Astrocyte of the cerebellum (primary cell): ENCODE data around the gene FGF1.

Experiments
- DNase-seq: peaks from one replicate; pipeline ENCODE4 v3.0.0-alpha.2; 2011; ENCODE audit warnings: low read depth
- H3K4me3 ChIP-seq: 2 replicates; pipeline ENCODE4 v1.5.1; 2011; ENCODE audit warnings: mild to moderate bottlenecking, low read depth, low read length, moderate library complexity
- in situ Hi-C: cut with HindIII; loops from 2 replicates; pipeline ENCODE4 v1.10.0; 2017; ENCODE audit warnings: low sequenced_read_pairs
- TF ChIP-seq, protein P1 (sequence below): IDR thresholded peaks from 2 replicates; pipeline ENCODE4 v1.5.1; 2012; ENCODE audit warnings: low read length, low read depth, moderate library complexity, mild to moderate bottlenecking; ENCODE audit errors: missing control alignments

The FGF1 gene

GRCh38 chr5:142608081-142608480 lies 77.8 kb downstream of the FGF1 start:
- H3K4me3 ChIP-seq, result no peak overlapping the region
- in situ Hi-C loops, result loop anchor here (25.0 kb wide), 1 partner anchor 279 kb away; no protein-coding TSS in a partner anchor
- DNase-seq, result no peak
- TF ChIP-seq, protein P1, sequence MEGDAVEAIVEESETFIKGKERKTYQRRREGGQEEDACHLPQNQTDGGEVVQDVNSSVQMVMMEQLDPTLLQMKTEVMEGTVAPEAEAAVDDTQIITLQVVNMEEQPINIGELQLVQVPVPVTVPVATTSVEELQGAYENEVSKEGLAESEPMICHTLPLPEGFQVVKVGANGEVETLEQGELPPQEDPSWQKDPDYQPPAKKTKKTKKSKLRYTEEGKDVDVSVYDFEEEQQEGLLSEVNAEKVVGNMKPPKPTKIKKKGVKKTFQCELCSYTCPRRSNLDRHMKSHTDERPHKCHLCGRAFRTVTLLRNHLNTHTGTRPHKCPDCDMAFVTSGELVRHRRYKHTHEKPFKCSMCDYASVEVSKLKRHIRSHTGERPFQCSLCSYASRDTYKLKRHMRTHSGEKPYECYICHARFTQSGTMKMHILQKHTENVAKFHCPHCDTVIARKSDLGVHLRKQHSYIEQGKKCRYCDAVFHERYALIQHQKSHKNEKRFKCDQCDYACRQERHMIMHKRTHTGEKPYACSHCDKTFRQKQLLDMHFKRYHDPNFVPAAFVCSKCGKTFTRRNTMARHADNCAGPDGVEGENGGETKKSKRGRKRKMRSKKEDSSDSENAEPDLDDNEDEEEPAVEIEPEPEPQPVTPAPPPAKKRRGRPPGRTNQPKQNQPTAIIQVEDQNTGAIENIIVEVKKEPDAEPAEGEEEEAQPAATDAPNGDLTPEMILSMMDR, result no peak

DNA sequence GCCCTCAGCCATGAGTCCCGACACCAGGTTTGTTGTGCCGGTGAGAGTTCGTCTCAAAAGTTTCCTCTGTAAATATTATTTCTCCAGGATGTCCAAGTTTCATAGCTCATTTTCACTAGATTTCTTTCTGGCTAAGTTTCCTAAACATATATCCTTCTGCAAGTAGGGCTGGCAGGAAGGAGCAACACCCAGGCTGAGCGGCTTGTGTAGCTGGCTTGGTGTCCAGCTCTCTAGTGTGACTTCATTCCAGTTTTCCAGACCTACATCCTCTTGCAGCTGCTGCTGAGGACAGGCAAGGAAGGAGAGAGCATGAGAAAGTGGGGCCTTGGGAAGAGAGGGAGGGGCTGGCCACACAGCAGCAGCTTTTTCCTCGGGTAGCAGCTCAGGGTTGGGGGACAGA lies 80.3 kb downstream of the FGF1 start:
- H3K4me3 ChIP-seq, result no peak overlapping the region
- TF ChIP-seq, protein P1, result no peak
- in situ Hi-C loops, result loop anchor here (25.0 kb wide), 1 partner anchor 282 kb away; no protein-coding TSS in a partner anchor
- no peak for DNase-seq

- no peak for DNase-seq
- TF ChIP-seq, protein P1, result no peak
- H3K4me3 ChIP-seq, result no peak overlapping the region
- in situ Hi-C loops, result loop anchor here (25.0 kb wide), 1 partner anchor 285 kb away; no protein-coding TSS in a partner anchor
Measured at GRCh38 chr5:142602720-142603245, 83.1 kb downstream of the FGF1 start.

GRCh38 chr5:142601432-142601831 lies 84.5 kb downstream of the FGF1 start:
- in situ Hi-C loops, result loop anchor here (25.0 kb wide), 1 partner anchor 286 kb away; no protein-coding TSS in a partner anchor
- TF ChIP-seq, protein P1, result peak; percentile 2
- DNase-seq, result no peak
- H3K4me3 ChIP-seq, result no peak overlapping the region

- no peak overlapping the region for H3K4me3 ChIP-seq
- TF ChIP-seq, protein P1, result no peak
- peak; percentile 82 for DNase-seq
- in situ Hi-C loops, result loop anchor here (25.0 kb wide), 1 partner anchor 287 kb away; no protein-coding TSS in a partner anchor
Measured at GRCh38 chr5:142600611-142601358, 85.1 kb downstream of the FGF1 start.

GRCh38 chr5:142600092-142600491 lies 85.8 kb downstream of the FGF1 start:
- H3K4me3 ChIP-seq, result no peak overlapping the region
- no peak for DNase-seq
- in situ Hi-C loops, result loop anchor here (25.0 kb wide), 1 partner anchor 287 kb away; no protein-coding TSS in a partner anchor
- TF ChIP-seq, protein P1, result no peak
